Measurements from ENCODE around the gene COL21A1. TPM values are rescaled to one million over a fixed set of nuclear protein-coding genes. Genes with fewer than 3 reads are reported as not detected.

The COL21A1 gene
- total RNA-seq, 1 donor from 2014 or later = 1.2 TPM

DNA sequence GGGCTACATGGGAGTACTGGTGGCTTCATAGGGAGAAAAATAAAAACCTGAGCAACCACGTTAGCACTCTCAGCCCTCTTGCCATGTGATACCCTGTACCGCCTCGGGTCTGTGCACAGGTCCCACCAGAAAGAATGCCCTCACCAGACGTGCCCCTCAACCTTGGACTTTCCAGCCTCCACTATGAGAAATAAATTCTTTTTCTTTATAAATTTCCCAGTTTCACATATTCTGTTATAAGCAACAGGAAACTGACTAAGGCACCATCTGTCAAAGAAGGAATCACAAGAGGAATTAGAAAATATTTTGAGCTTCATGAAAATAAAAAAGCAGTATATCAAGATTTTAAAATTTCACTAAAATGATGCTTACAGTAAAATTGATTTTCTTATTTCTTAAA, 203.6 kb downstream of the COL21A1 start:
- H3K4me3 Mint-ChIP-seq (ENCODE audit: unreplicated experiment) = no peak overlapping the region
- H3K27ac Mint-ChIP-seq (ENCODE audit: unreplicated experiment) = no peak overlapping the region
- no peaks in the 10 kb centered on the region for H3K9me3 Mint-ChIP-seq (ENCODE audit: unreplicated experiment)
- no peak for DNase-seq (ENCODE audit: low spot score)
- H3K4me1 Mint-ChIP-seq (ENCODE audit: unreplicated experiment) = no peaks in the 10 kb centered on the region
- H3K27me3 Mint-ChIP-seq (ENCODE audit: unreplicated experiment) = no peaks in the 10 kb centered on the region
- no peak for TF ChIP-seq CTCF (IDR thresholded peaks at IDR 0.05; ENCODE audit: unreplicated experiment)
- no peaks in the 10 kb centered on the region for H3K36me3 Mint-ChIP-seq (ENCODE audit: low read depth, unreplicated experiment)

DNA sequence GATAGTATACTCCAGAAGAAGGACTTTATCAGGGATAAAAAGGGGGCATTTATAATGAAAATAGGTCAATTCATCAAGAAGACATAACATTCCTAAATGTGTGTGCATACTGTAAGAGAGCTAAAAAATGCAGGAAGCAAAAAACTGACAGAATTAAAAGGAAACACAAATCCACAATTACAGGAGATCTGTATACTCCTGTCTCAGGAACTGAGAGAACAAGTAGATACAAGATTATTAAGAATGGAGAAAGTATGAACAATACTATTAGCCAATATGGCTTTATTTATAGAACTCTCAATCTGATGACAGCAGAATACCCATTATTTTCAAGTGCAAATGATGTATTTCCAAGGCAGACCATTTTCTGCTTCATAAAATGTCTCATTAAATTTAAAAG, 204.3 kb downstream of the COL21A1 start:
- Mint-ChIP-seq H3K27ac (ENCODE audit: unreplicated experiment) (no peak overlapping the region), H3K4me1 (ENCODE audit: unreplicated experiment) (no peaks in the 10 kb centered on the region), H3K36me3 (ENCODE audit: low read depth, unreplicated experiment) (no peaks in the 10 kb centered on the region), H3K27me3 (ENCODE audit: unreplicated experiment) (no peaks in the 10 kb centered on the region), H3K4me3 (ENCODE audit: unreplicated experiment) (no peak overlapping the region), H3K9me3 (ENCODE audit: unreplicated experiment) (no peaks in the 10 kb centered on the region)
- TF ChIP-seq CTCF (IDR thresholded peaks at IDR 0.05; ENCODE audit: unreplicated experiment) = no peak
- no peak for DNase-seq (ENCODE audit: low spot score)

- Mint-ChIP-seq H3K9me3 (ENCODE audit: unreplicated experiment) (no peaks in the 10 kb centered on the region), H3K27ac (ENCODE audit: unreplicated experiment) (no peak overlapping the region), H3K4me3 (ENCODE audit: unreplicated experiment) (no peak overlapping the region), H3K36me3 (ENCODE audit: low read depth, unreplicated experiment) (no peaks in the 10 kb centered on the region), H3K27me3 (ENCODE audit: unreplicated experiment) (no peaks in the 10 kb centered on the region), H3K4me1 (ENCODE audit: unreplicated experiment) (no peaks in the 10 kb centered on the region)
- TF ChIP-seq CTCF (IDR thresholded peaks at IDR 0.05; ENCODE audit: unreplicated experiment) = no peak
- DNase-seq (ENCODE audit: low spot score) = no peak
These were observed 205.8 kb downstream of the COL21A1 start for GRCh38 chr6:56041591-56041990.

- no peaks in the 10 kb centered on the region for H3K4me1 Mint-ChIP-seq (ENCODE audit: unreplicated experiment)
These were observed 206.5 kb downstream of the COL21A1 start for GRCh38 chr6:56040889-56041301.

GRCh38 chr6:56040223-56040622, 207.2 kb downstream of the COL21A1 start:
- Mint-ChIP-seq H3K4me3 (ENCODE audit: unreplicated experiment) (no peak overlapping the region), H3K27ac (ENCODE audit: unreplicated experiment) (no peak overlapping the region), H3K27me3 (ENCODE audit: unreplicated experiment) (no peaks in the 10 kb centered on the region)

More at GRCh38 chr6:56040889-56041301, 206.5 kb downstream of the COL21A1 start:
- Mint-ChIP-seq H3K27ac (ENCODE audit: unreplicated experiment) (no peak overlapping the region), H3K4me3 (ENCODE audit: unreplicated experiment) (no peak overlapping the region), H3K27me3 (ENCODE audit: unreplicated experiment) (no peaks in the 10 kb centered on the region), H3K36me3 (ENCODE audit: low read depth, unreplicated experiment) (no peaks in the 10 kb centered on the region), H3K9me3 (ENCODE audit: unreplicated experiment) (no peaks in the 10 kb centered on the region)
- DNase-seq (ENCODE audit: low spot score) = no peak
- no peak for TF ChIP-seq CTCF (IDR thresholded peaks at IDR 0.05; ENCODE audit: unreplicated experiment)

More at GRCh38 chr6:56040223-56040622, 207.2 kb downstream of the COL21A1 start:
- no peak for DNase-seq (ENCODE audit: low spot score)
- TF ChIP-seq CTCF (IDR thresholded peaks at IDR 0.05; ENCODE audit: unreplicated experiment) = no peak
- Mint-ChIP-seq H3K4me1 (ENCODE audit: unreplicated experiment) (no peaks in the 10 kb centered on the region), H3K9me3 (ENCODE audit: unreplicated experiment) (no peaks in the 10 kb centered on the region), H3K36me3 (ENCODE audit: low read depth, unreplicated experiment) (no peaks in the 10 kb centered on the region)

Data from endothelial cell (in vitro differentiated cells).